AG04449 (cell line): ENCODE data around the gene PDE10A.

Experiments
- CTCF ChIA-PET: fragments of 350-600 bp; formaldehyde crosslinking; extraction: SDS; loops from one replicate; lab custom pipeline; 2021; ENCODE audit warnings: antibody characterized with exemption; lab: Yijun Ruan, JAX
- POLR2A ChIA-PET: fragments of 400-600, 350-600 bp; formaldehyde crosslinking; extraction: SDS; loops from one replicate; lab custom pipeline; 2020; ENCODE audit warnings: antibody characterized with exemption, inconsistent platforms; lab: Yijun Ruan, JAX
- DNase-seq: peaks from one replicate; pipeline ENCODE4 v3.0.0-alpha.2; 2010; ENCODE audit warnings: low read depth, low spot score
- H3K4me3 ChIP-seq: 2 replicates; pipeline ENCODE4 v1.5.1; 2011; ENCODE audit warnings: low read depth, mild to moderate bottlenecking, control low read depth, low read length
- TF ChIP-seq, protein P1 (sequence below): IDR thresholded peaks from one replicate; pipeline ENCODE4 v1.5.1; 2011; ENCODE audit warnings: mild to moderate bottlenecking, moderate library complexity, low read length, control low read depth, inconsistent platforms; ENCODE audit not compliant: insufficient read depth; ENCODE audit errors: missing control alignments

PDE10A gene

DNA sequence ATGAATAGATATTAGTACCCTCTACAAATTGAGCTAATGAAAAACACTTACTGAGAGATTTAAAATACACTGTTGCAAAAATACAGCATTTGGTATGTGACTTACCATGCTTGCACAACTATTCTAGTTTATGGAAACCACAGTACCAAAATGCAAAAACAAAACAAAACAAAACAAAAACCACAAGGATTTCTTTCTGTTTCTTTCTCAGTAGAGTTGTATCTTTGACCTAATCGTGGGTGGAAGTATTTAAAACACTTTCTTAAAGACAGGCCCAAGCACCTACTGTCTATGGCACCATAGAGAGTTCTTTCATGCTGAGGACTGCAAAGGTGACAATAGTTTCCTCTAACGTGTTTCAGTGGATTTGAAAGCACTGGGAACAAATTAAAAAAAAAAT, 258.3 kb downstream of the PDE10A start:
- TF ChIP-seq, protein P1, sequence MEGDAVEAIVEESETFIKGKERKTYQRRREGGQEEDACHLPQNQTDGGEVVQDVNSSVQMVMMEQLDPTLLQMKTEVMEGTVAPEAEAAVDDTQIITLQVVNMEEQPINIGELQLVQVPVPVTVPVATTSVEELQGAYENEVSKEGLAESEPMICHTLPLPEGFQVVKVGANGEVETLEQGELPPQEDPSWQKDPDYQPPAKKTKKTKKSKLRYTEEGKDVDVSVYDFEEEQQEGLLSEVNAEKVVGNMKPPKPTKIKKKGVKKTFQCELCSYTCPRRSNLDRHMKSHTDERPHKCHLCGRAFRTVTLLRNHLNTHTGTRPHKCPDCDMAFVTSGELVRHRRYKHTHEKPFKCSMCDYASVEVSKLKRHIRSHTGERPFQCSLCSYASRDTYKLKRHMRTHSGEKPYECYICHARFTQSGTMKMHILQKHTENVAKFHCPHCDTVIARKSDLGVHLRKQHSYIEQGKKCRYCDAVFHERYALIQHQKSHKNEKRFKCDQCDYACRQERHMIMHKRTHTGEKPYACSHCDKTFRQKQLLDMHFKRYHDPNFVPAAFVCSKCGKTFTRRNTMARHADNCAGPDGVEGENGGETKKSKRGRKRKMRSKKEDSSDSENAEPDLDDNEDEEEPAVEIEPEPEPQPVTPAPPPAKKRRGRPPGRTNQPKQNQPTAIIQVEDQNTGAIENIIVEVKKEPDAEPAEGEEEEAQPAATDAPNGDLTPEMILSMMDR, result no peak
- no peak overlapping the region for H3K4me3 ChIP-seq
- DNase-seq, result no peak
- POLR2A ChIA-PET, result no interaction called here
- CTCF ChIA-PET, result no interaction called here

DNA sequence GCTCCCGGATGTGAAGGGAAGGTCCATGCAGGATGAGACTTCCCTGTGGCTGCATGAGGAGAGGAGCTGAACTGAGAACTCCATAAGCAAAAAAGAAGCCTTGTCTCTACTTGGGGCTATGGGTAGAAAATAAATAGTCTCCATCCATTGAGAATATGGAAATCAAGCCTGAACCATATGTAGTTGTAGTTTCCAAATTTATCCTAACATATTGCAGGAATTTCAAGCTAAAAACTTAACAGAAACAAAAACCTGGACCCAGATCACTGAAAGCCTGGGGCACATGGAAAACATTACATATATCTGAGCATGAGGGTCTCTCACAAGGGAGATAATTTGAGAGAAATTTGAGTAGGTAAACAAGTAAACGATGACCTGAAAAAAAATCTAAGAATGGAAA, 258.7 kb downstream of the PDE10A start:
- ChIA-PET POLR2A (no interaction called here), CTCF (no interaction called here)
- H3K4me3 ChIP-seq, result no peak overlapping the region
- no peak for DNase-seq
- TF ChIP-seq, protein P1, result no peak

DNA sequence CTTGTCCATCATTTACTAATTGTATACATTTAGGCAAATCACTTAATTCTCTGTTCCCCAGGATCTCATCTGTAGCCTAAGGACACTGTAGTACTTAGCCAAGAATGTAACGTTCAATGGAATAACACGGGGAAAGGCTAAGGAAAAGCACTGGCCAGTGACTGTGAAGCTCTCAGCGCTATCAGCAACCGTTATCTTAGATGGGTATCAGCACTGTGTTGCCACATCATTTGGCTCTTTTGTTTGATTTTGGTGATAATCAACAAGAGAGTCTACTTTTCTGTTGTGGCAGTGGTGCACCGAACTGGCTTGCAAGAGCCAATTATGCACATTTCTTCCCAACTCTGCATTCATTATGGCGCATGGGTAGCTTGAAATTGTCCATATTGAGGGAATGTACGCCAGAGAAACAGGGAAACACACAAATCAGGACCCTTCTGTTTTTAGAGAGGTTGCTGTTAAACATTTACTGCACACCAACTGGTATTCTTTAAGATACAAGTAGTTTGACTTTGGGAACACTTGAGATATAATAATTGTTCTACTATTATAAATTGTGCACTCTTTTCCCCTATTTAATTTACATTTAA, 259.9 kb downstream of the PDE10A start:
- DNase-seq, result no peak
- ChIA-PET POLR2A (no interaction called here), CTCF (no interaction called here)
- no peak overlapping the region for H3K4me3 ChIP-seq
- TF ChIP-seq, protein P1, result no peak

DNA sequence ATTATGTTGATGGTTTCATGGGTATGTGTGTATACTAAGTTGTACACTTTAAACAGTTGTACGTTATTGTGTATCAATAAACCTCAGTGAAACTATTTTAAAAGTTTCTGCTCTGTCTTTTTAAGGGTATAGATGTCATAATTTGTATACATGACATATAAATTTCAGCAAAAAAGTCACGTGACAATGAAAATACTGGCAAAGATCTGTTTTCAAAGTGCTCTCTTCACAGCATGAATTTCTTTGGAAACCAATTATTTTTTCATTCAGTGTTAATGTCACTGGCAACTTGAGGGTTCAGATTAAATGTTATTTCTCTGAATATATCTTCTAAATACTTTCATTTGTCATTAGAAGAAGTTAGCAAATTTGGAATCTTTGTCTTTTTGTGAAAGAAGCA, 261.9 kb downstream of the PDE10A start:
- CTCF ChIA-PET, result no interaction called here
- TF ChIP-seq, protein P1, result no peak
- no peak for DNase-seq
- H3K4me3 ChIP-seq, result no peak overlapping the region
- POLR2A ChIA-PET, result no interaction called here

DNA sequence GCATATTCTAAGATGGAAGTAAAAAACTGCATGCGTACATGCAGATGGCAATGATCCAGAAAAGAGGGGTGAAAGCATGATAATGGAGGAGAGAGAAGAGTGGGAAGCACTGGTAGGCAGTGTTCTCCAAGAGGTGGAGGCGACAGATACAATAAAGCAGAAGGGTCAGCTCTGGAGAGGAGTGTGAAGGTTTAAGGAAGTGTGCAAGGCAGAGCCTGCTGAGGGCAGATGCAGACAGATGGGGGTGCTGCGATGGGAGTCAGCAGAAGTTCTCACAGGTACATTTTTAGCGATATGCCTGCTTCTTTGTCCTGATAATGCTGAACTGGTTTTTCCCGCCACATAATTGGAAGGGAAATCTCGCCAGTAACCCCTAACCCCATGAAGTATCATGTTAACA, 272.6 kb downstream of the PDE10A start:
- CTCF ChIA-PET, result no interaction called here
- POLR2A ChIA-PET, result no interaction called here
- no peak for DNase-seq
- no peak overlapping the region for H3K4me3 ChIP-seq
- TF ChIP-seq, protein P1, result no peak

DNA sequence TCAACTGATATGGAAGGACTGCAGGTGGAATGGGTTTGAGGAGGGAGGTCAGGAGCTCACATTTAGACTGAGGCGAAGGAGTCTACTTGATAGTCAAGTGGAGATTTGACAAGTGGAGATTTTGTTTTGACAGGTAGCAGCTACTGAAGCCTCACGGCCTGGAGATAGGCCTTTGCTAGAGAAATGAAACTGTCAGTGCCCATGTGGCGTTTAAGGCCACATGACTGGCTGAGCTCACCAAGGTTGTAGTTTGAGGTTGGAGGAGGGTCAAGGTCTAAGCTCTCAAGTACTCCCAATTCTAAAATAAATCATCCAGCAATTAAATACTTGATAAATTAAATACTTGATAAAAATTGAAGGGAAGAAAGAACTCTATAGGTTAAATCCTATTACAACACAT, 273.5 kb downstream of the PDE10A start:
- TF ChIP-seq, protein P1, result no peak
- CTCF ChIA-PET, result no interaction called here
- H3K4me3 ChIP-seq, result no peak overlapping the region
- POLR2A ChIA-PET, result no interaction called here
- no peak for DNase-seq
